Activated naive CD4-positive, alpha-beta T cell (primary cell): Measurements from ENCODE around the gene B9D1.

Source experiments
- DNase-seq, 4 experiments: peaks; one replicate each; lab custom pipeline; 2025; lab: John Stamatoyannopoulos, UW

Gene B9D1

GRCh38 chr17:19319771-19320505 lies 42.6 kb downstream of the B9D1 start:
- no peak for DNase-seq

GRCh38 chr17:19318611-19319010 lies 43.9 kb downstream of the B9D1 start:
- no peak for DNase-seq

- DNase-seq: no peak
These were observed 45.0 kb downstream of the B9D1 start for GRCh38 chr17:19317359-19318095.

- no peak for DNase-seq
These were observed 45.7 kb downstream of the B9D1 start for GRCh38 chr17:19316761-19317358.

- DNase-seq: no peak
These were observed 47.4 kb downstream of the B9D1 start for GRCh38 chr17:19315104-19315503.

- DNase-seq: no peak
These were observed 48.5 kb downstream of the B9D1 start for GRCh38 chr17:19313746-19314651.

GRCh38 chr17:19313066-19313745 lies 49.3 kb downstream of the B9D1 start:
- no peak for DNase-seq

- no peak for DNase-seq
These were observed 50.1 kb downstream of the B9D1 start for GRCh38 chr17:19312406-19312805.

GRCh38 chr17:19311421-19312215 lies 50.9 kb downstream of the B9D1 start:
- DNase-seq: no peak

- DNase-seq: no peak
These were observed 51.5 kb downstream of the B9D1 start for GRCh38 chr17:19311016-19311415.

GRCh38 chr17:19310151-19310550 lies 52.4 kb downstream of the B9D1 start:
- no peak for DNase-seq

GRCh38 chr17:19309701-19310100 lies 52.8 kb downstream of the B9D1 start:
- DNase-seq: no peak

GRCh38 chr17:19308398-19308797 lies 54.1 kb downstream of the B9D1 start:
- DNase-seq: no peak

- no peak for DNase-seq
These were observed 55.0 kb downstream of the B9D1 start for GRCh38 chr17:19307521-19307920.

- no peak for DNase-seq
These were observed 56.1 kb downstream of the B9D1 start for GRCh38 chr17:19306160-19307111.

GRCh38 chr17:19305761-19306159 lies 56.8 kb downstream of the B9D1 start:
- no peak for DNase-seq

- DNase-seq: no peak
These were observed 57.3 kb downstream of the B9D1 start for GRCh38 chr17:19305256-19305655.

GRCh38 chr17:19304751-19305150 lies 57.8 kb downstream of the B9D1 start:
- no peak for DNase-seq

GRCh38 chr17:19304209-19304608 lies 58.3 kb downstream of the B9D1 start:
- no peak for DNase-seq
